Neutrophil (primary cell): ENCODE results near the gene C11orf54.

ENCODE experiments used
- H3K27ac ChIP-seq: fragments of 200-600 bp; sonication (generic); 2 replicates; pipeline ENCODE4 v1.5.1; 2016; ENCODE audit warnings: mild to moderate bottlenecking, moderate library complexity
- H3K27me3 ChIP-seq: fragments of 200-600 bp; sonication (generic); 2 replicates; pipeline ENCODE4 v1.6.0; 2016; ENCODE audit warnings: mild to moderate bottlenecking
- H3K36me3 ChIP-seq: fragments of 200-600 bp; sonication (generic); 2 replicates; pipeline ENCODE4 v1.5.1; 2017
- H3K4me1 ChIP-seq, 2 experiments: fragments of 200-600 bp in 1 of 2; sonication (generic) in 1 of 2; 1 replicate in 1 of 2; 2 replicates in 1 of 2; pipeline versions ENCODE4 v1.5.1 to v1.6.1; 2013 to 2016; ENCODE audit warnings: low read depth in 1 of 2, low read length in 1 of 2, mild to moderate bottlenecking in 1 of 2, moderate library complexity in 1 of 2; ENCODE audit not compliant: control insufficient read depth in 1 of 2, insufficient read depth in 1 of 2
- H3K4me3 ChIP-seq, 2 experiments: fragments of 200-600 bp in 1 of 2; sonication (generic) in 1 of 2; 1 replicate in 1 of 2; 2 replicates in 1 of 2; pipeline ENCODE4 v1.5.1; 2013 to 2016; ENCODE audit warnings: low read depth in 1 of 2, low read length in 1 of 2, mild to moderate bottlenecking in 1 of 2, moderate library complexity in 1 of 2
- H3K9me3 ChIP-seq: fragments of 200-600 bp; sonication (generic); 2 replicates; pipeline ENCODE4 v1.5.1; 2016
- CTCF ChIP-seq: fragments of 200-600 bp; sonication (generic); IDR thresholded peaks from 2 replicates; pipeline ENCODE4 v1.5.1; 2016; ENCODE audit warnings: antibody characterized with exemption

The C11orf54 gene

GRCh38 chr11:93783362-93783761, 41.9 kb downstream of the C11orf54 start:
- Histone ChIP-seq H3K27me3 (no peaks in the 10 kb centered on the region), H3K27ac (no peak overlapping the region), H3K36me3 (peaks cover 9% of the 10 kb centered on the region), H3K4me1 (peaks cover 24 to 27% of the 10 kb centered on the region in 2 experiments), H3K9me3 (no peaks in the 10 kb centered on the region), H3K4me3 (peak overlapping the region; percentile 90 to 95)
- TF ChIP-seq CTCF, result no peak

DNA sequence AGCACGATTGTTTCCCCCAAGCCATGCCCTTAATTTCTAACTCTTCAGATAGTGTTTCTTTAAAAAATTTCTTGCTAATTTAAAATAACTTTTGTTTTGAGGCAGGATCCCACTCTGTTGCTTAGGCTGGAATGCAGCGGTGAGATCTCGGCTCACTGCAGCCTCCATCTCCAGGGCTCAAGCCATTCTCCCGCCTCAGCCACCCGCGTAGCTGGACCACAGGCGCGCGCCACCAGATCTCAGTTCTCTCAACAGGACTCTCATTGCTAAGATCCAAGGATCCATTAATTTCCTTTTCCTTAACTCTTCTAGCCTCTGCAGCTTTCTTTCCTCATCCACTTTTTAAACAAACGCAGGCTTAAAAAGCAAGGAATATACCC, 42.3 kb downstream of the C11orf54 start:
- Histone ChIP-seq H3K4me1 (peaks cover 24 to 27% of the 10 kb centered on the region in 2 experiments), H3K4me3 (peak overlapping the region; percentile 90 to 95), H3K27ac (peak overlapping the region; percentile 92), H3K9me3 (no peaks in the 10 kb centered on the region), H3K36me3 (peaks cover 9% of the 10 kb centered on the region), H3K27me3 (no peaks in the 10 kb centered on the region)
- no peak for TF ChIP-seq CTCF

DNA sequence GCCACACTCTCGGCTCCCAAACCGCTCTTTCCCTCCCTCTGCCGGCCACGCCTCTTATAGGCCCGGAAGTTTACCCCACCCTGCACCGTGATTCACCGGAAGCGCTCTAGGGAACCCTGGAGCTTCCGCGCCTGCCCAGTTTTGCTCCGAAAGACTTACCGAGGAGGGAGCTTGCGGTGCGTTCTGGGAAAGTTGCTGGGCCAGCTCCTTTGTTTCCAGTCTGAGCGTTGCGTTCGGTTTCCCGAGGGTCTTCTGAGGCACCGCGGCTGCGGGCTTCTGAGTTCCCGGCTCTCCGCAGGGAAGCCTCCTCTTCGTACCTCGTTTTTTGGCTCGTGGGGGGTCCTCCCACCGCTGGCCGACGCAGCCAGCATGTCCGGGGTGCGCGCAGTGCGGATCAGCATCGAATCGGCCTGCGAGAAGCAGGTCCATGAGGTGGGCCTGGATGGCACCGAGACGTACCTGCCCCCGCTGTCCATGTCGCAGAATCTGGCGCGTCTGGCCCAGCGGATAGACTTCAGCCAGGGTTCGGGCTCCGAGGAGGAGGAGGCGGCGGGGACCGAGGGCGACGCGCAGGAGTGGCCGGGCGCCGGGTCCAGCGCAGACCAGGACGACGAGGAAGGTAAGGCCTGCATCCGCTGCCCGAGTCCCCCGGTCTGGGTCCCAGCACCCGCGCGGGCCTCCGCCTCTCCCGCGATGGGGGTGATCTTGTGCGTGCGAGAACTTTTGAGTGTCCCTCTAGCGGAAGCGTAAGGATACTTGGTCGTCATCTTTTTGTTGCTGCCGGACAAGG, 42.9 kb downstream of the C11orf54 start, which contains the start of gene MED17:
Gene MED17, plus strand, starts transcription at position 138 of the 790 bp plus-strand sequence. Its CDS starts 232 bp downstream, at position 370.
- TF ChIP-seq CTCF, result peak; percentile 41
- peaks cover 9% of the 10 kb centered on the region for H3K36me3 ChIP-seq

GRCh38 chr11:93784935-93785360, 43.5 kb downstream of the C11orf54 start:
- H3K36me3 ChIP-seq, result peaks cover 11% of the 10 kb centered on the region
- H3K9me3 ChIP-seq, result no peaks in the 10 kb centered on the region
- no peaks in the 10 kb centered on the region for H3K27me3 ChIP-seq
- peak overlapping the region; percentile 92 for H3K27ac ChIP-seq
- peaks cover 24 to 27% of the 10 kb centered on the region in 2 experiments for H3K4me1 ChIP-seq
- no peak for TF ChIP-seq CTCF
- H3K4me3 ChIP-seq, result peak overlapping the region; percentile 90 to 95

More for the DNA sequence above, 42.9 kb downstream of the C11orf54 start, which contains the start of gene MED17:
- Histone ChIP-seq H3K27me3 (no peaks in the 10 kb centered on the region), H3K9me3 (no peaks in the 10 kb centered on the region), H3K27ac (peak within 1 kb of the TSS; percentile 92), H3K4me1 (peaks cover 24 to 27% of the 10 kb centered on the region in 2 experiments), H3K4me3 (peak within 1 kb of the TSS; percentile 90 to 95)

DNA sequence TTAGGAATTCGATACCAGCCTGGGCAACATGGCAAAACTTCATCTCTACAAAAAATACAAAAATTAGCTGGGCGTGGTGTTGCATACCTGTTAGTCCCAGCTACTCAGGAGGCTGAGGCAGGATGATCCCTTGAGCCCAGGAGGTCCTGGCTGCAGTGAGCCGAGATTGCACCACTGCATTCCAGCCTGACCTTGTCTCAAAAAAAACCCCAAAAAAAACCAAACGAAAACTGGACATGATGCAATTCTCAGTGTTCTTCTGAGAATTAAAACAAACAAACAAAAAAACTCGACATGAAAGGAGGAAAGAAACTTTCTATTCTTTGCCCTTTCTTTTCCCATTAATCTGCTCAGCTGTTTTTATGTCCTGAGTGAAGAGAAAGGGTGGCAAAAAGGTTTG, 50.0 kb downstream of the C11orf54 start:
- peaks cover 0 to 2% of the 10 kb centered on the region in 2 experiments for H3K4me1 ChIP-seq
- peaks cover 74% of the 10 kb centered on the region for H3K36me3 ChIP-seq
- H3K4me3 ChIP-seq, result no peak overlapping the region
- no peak overlapping the region for H3K27ac ChIP-seq
- H3K27me3 ChIP-seq, result no peaks in the 10 kb centered on the region
- H3K9me3 ChIP-seq, result no peaks in the 10 kb centered on the region
- TF ChIP-seq CTCF, result no peak
